HG03159 (cell line): ENCODE measurements around the gene DIRAS2.
"Not testable (repeated sequence)": the region's sequence is repeated elsewhere in the genome, so short reads cannot be mapped to it uniquely, and the experiment has no call there.

ENCODE experiments used
- ATAC-seq: cut with Tn5 transposase; IDR thresholded peaks from one replicate; pipeline ENCODE4 v1.9.1; 2021; ENCODE audit warnings: mild to moderate bottlenecking, moderate library complexity; ENCODE audit not compliant: unreplicated experiment

The DIRAS2 gene, protein sequence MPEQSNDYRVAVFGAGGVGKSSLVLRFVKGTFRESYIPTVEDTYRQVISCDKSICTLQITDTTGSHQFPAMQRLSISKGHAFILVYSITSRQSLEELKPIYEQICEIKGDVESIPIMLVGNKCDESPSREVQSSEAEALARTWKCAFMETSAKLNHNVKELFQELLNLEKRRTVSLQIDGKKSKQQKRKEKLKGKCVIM

DNA sequence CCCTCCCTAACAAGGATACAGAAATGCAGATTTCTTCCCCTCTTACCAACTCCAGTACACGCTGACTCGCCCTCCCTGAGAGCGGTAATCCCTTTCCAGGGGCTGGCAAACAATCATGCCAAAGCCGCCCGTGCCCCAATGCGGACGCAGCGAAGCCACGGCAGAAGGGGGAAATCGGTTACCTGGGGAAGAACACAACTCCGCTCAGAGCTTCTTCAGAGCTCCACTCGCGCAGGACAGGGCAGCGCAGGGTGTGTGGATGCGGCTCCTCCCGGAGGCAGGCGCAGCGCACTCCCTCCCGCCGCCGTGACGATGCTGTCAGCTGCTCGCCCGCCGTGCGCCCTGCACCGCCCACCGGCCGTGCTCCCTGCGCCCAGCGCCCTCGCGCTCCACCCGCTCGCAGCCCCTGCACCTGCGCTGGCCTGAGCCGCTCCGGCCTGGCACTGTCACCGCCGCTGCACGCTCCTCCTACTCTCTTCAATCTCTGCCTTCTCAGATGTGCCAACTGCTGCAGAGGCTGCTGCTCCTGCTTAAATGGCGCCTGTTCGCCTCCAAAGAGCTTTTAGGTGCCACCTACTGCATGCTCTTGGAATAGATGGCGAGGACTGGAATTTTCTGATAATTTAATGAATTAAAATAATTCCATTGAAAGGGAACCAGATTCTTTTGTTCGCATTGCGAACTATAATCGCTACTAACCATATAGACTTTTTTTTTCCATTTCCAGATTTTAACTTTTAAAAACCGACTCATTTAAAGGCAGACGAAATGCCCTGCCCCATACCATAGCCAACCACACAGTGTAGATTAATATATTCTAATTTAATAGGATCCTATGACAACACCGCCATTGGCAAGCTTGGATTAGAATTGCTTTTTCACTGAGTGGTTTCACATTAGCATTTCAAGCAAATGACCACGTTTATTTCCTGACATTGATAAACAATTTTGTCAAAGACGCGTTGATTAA is at the start of gene DIRAS2:
TSS of gene DIRAS2 (minus strand) at position 255 of the 970 bp plus-strand sequence. CDS start 28,997 bp downstream, outside the sequence.
- ATAC-seq, result no peak

DNA sequence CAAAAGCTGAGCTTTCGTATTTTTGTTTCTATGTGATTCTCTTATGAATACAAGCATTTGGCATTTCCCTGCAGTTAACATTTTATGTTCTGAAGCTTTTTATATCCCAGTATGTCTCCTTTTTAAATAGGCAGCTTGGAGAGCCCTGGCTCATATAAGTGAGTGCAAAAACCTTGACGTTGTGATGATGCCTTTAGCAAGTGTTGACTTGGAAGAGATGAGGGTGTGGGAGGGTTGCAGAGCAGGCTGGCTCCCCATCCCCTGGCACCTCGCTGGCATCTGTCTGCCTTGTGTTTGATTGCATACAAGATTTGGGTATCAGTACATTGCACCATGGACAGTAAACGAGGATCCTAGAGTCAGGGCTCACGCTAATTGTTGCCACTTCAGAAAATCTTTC is 42.1 kb upstream of the DIRAS2 start:
- no peak for ATAC-seq

DNA sequence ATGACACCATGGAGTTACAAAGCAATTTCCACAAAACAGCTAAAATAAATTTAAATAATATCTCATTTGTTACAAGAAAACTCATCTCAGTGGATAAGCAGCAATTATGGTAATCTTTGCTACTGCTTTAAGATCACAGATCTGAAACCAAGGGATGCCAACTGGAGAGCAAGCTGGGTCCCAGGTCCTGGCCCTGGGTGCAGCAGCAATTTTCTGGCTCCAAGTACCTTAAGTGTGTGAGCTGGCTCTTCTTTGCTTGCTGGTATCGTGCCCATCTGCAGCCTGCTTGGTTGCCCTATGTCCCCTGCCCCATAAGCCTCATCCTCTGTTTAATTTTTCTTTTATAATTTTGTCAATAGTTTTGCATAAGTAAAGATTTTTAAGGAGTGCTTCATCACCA is 41.5 kb upstream of the DIRAS2 start:
- no peak for ATAC-seq

DNA sequence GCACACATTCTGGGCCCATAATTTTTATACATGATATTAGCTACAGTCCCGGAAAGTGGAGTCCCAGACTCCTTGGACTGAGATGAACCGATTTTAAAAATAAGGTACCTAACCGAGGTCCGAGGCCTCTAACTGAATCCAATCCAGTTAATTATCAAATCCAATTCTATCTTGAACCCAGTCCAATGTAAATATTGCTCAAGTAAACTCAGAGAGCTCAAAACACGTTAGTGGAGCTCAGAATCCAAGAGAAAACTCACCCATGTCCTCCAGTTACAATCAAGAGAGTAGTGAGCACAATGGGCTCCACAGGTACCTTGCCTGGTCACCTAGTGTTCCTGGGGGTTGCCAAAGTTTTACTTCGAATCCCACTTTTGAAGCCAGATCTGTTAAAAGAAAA is 37.9 kb upstream of the DIRAS2 start:
- ATAC-seq, result no peak

DNA sequence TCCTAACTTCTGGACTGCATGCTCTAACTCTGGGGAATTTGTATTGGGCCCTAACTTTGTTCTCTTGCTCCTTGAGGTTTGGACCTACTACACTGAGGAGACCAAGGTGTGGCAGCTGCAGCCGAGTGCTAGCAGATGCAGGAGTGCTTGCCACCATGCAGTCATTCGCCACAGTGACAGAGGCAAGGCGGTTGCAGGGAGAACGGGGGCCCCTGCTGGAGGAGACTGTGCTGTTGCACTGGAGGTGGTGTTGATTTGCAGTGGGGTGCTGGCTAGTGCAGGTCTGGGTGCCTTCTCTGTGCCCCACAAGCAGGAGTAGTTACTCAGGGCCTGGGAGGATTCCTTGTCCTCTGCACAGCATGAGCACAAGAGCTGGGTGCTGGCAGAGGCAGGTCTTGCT is 22.4 kb upstream of the DIRAS2 start:
- no peak for ATAC-seq

DNA sequence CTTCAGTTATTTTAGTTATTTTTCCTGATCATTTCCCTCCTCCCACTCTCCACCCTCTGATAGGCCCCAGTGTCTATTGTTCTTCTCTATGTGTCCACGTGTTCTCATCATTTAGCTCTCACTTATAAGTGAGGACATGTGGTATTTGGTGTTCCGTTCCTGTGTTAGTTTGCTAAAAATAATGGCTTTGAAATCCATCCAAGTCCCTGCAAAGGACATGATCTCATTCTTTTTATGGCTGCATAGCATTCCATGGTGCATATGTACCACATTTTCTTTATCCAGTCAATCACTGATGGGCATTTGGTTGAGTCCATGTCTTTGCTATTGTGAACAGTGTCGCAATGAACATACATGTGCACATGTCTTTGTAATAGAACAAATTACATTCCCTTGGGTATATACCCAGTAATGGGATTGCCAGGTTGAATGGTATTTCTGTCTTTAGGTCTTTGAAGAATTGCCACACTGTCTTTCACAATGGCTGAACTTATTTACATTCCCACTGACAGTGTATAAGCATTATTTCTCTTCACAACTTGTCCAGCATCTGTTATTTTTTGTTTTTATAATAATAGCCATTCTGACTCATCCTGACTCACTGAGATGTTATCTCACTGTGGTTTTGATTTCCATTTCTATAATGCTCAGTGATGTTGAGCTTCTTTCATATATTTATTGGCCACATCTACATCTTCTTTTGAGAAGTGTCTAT is 17.2 kb upstream of the DIRAS2 start:
- ATAC-seq, result no peak

DNA sequence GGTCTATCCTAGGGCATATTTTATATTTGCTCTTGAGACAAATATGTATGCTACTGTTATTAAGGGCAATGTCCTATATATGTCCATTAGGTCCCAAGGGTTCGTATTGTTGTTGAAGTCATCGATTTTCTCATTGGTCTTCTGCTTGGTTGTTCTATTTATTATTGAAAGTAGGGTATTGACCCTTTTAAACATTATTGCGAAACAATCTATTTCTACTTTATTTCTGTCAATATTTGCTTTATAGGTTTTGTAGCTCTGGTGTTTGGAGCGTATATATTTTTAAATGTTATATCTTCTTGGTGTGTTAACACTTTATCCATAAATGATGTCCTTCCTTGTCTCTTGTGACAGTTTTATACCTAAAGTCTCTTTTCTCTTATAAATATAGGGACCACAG is 16.2 kb upstream of the DIRAS2 start:
- ATAC-seq, result no peak

DNA sequence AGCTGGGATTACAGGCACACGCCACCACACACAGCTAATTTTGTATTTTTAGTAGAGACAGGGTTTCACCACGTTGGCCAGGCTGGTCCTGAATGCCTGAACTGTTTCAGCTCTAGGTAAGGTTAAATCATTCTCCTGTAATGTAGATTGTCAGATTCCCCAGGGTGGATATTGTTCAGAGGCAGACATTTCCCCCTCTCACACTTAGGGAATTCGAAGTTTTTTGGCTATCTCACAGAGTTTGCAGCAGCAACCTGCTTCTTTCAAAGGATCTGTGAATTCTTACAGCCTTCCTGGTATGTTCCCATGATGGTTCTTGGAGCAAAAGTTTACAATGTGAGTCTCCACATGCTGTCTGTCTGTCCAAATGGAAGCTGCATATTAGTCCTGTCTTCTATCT is 15.6 kb upstream of the DIRAS2 start:
- no peak for ATAC-seq

DNA sequence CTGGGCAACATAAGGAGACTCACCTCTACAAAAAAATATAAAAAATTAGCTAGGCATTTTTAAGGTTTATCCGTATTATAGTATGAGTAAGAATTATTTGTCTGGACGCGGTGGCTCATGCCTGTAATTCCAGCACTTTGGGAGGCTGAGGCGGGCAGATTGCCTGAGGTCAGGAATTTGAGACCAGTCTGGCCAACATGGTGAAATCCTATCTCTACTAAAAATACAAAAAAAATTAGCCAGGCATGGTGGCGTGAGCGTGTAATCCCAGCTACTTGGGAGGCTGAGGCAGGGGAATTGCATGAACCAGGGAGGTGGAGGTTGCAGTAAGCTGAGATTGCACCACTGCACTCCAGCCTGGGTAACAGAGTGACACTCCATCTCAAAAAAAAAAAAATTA is 14.3 kb upstream of the DIRAS2 start:
- not testable (repeated sequence) for ATAC-seq

DNA sequence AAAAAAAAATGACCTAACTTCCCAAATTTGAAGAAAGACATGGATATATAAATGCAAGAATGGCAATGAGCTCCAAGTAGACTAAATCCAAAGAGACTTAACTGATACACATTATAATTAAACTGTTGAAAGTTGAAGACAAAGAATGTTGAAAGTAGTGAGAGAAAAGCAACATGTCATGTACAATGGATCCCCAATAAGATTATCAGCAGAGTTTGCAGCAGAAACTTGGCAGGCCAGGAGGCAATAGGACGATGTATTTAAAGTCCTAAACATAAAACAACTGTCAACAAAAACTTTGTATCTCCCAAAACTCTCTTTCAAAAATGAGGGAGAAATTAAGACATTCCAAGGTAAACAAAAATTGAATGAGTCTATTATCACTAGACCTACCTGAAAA is 8.6 kb upstream of the DIRAS2 start:
- no peak for ATAC-seq

DNA sequence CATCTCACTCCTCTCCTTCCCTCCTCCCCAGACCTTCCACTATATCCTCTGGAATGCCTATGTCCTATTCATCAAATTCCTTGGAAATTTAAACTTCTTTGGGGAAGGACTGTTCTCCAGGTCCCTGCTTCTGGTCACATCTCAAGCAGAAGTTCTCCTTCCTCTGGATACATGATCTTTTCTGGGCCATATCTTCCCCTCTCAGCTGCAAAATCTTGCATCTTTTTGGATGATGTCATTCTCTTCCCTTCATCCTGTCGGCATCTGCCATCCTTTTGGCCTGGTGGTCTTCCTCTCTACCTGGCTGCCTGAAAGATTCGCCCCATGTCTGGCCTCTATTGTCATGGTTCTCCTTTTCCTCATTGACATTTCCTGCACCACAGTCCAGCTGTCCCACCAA is 5.2 kb upstream of the DIRAS2 start:
- no peak for ATAC-seq

DNA sequence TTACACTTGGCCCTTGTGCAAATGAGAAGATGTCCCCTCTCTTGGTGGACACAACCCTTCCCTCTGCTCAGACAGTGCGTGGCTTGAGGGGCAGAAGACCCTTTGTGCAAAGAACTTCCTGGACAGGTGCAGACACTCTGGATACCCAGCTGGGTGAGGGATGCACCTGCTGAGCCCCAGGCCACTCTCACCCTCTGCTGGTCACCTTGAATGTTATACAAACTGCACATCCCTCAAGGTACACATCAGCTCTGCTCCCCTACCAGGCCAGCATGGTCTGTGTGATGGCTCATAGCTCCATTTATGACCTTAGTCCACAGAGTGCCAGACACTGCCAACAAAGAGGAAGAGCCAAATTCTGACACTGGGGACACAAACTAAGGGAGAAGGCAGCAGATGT is 3.1 kb upstream of the DIRAS2 start:
- ATAC-seq, result no peak

DNA sequence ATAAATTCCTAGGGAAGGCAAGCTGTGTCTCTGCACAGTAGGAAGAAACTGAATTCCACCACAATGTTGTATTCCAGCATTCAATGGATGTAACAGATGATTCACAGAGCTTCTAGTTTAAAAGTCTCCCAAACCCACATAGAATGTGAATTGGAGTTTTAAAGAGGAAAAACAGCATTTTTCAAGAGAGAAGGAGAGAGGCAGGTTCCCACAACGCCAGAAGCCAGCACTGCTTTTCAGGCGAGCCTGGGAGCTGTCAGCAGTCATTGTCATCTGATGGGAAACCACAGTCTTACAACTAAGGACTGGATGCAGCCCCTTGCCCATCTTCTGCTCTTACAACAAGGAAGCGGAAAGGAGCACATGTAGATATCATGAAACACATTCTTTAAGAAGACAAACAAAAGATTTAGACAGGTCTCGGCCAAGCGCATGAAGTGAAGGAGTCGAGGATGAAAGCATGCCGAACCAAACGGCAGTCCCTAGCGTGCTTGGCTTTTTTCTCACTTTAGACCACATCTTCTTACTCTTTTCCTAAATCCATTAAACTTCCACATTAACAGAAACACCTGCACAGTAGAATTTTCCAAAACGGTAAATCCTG is 638 bp downstream of the DIRAS2 start:
- no peak for ATAC-seq

DNA sequence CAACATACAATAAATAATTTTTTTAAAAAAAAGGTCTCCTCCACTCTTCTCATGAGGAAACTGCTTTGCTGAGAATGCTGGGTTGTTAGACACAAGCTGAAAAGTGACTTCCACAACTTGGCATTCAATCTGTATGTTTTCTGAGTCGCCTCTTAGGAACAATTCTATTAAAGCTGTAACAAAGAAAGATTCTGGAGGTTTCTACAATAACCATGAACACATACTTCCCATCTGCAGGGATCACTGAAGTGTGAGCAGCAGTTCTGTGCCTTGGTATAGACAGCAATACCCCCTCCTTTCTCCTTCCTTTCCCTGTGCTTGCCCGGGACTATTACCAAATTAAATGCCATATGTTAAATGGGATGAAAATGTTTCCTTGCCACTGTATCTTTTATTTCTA is 1.5 kb downstream of the DIRAS2 start:
- ATAC-seq, result no peak

DNA sequence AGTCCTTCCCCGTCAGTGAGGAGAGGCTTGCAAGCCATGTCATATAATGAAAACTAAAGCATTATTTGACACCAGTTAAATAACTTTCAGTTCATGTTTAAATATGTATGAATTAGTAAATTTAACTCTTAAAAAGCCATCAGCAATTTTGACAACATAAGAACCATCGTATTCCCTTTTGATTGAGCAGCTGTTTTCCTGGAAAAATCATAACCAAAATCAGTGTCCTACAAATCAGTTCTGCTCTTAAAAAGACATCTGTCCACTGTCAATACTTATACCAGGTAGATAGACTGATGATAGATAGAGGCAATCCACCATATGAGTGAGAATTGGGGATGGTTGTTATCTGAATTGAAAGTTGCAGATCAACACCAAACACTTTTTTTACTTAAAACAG is 2.3 kb downstream of the DIRAS2 start:
- ATAC-seq, result no peak

DNA sequence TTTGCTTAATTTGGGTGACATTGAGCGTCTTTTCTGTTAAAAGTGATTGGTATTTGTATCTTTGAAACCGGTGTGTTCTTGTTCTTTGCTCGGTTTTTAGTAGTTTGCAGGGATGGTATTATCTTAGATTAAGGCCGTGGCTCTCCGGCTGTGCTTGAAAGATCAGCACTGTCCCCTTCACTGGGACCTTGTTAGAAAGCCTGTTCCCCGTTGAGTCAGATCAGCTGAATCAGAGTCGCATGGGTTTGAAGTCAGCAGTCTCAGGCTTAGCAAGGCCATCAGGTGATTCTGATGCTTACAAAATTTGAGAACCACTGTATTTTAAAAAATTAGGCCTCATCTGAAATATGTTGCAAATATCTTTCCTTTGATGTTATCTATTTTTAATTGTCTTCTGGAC is 5.0 kb downstream of the DIRAS2 start:
- ATAC-seq, result no peak

DNA sequence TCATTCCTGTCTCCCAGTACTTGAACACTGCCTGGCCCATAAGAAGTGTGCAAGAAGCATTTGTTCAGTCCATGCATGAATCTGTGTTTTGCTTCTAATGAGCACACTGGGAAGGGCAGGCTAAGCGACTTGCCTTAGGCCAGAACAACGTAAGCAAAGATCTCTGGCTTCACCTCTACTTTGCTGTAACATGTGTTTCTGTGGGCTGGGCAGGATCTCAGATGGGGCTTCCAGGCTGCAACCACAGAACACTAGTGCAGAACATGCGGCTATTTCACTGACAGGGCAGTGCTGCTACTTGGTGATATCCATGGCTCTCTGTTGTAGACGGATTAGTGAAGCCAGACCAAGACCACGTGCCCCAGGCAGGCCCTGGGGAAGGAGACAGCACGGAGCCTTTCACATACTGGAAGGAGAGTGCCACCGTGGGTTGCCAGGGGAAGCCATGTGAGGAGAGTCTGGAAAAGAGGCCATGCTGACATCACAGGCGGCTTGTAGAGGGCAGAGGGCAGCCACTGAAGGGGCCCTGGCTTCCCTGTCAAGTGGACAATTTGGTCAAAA is 9.9 kb downstream of the DIRAS2 start:
- no peak for ATAC-seq

DNA sequence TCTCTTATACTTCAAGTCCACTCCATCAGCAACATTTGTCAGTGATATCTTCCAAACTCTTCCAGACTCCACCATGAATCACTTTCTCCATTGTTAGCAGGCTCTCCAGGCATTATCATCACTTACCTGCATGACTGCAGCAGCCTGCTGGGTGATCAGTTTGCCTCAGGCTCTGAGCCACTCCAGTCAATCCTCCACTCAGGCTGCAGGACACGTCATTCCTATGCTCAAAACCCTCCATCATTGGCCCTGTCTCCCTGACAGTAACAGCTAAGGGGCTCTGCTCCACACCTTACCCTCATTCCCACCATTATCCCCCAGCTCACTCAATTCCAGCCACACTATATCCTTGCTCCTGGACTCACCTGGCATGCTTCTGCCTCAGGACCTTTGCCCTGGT is 10.7 kb downstream of the DIRAS2 start:
- no peak for ATAC-seq

DNA sequence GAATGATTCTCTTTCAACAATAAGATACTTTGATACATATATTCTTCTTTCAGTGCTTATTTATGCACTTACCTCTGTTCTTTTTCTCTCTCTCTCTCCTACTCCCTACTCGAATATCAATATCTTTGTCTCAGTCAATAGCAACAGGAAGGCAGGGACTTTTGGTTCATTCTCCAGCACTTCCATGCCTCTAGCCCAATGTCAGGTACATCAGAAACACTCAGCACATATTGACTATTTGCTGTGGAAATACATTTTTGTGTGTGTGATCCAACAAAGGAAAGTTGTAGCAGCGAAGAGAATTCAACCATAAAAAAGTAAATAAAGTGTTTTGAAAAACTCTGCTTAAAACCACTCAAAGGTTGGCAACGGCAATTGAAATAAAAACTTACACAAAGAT is 12.6 kb downstream of the DIRAS2 start:
- no peak for ATAC-seq

DNA sequence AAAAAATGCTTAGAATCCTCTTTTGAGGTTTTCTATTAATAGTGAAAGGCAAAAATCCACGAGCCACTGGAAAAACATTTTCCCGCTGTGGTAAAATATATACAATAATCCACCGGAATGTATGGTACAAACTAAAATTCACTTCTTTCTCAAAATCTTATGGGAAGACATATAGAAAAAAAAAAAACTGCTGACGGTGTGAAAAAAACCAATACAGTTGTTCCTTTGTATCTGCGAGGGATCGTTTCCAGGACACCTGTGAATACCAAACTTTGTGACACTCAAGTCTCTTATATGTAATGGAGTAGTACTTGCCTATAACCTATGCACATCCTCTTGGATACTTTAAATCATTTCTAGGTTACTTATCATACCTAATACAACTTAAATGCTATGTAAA is 13.3 kb downstream of the DIRAS2 start:
- no peak for ATAC-seq

DNA sequence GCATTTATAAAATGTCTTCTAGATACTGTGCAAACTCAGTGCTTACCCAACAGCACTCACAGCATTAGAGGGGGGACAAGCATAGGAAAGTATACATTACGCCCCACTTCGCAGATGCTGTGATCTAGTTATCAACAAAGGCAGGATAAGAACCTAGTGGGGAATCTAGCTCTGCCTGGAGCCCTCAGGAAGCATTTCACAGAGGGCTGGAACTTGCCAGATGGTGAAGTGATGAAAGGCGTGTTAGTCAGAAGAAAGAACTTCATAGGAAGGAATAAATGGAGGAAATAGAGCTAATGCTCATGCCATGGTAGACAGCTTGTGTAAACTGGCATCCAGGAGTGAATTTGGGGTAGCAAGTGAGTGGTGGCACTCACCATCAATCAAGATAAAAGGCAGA is 25.8 kb downstream of the DIRAS2 start:
- no peak for ATAC-seq
